DMS53 treated with DMSO at 0.1 percent for 48 hours (cell line): ENCODE measurements around the gene GLT6D1.
A peak's percentile ranks its signal among the peaks of the same experiment; 100 is the strongest.

Experiments
- DNase-seq: peaks from one replicate; lab custom pipeline; 2025; ENCODE audit not compliant: unreplicated experiment; lab: John Stamatoyannopoulos, UW

Gene GLT6D1

GRCh38 chr9:135622415-135623020 lies 16.8 kb downstream of the GLT6D1 start:
- DNase-seq = no peak

- DNase-seq = no peak
These were observed 18.8 kb downstream of the GLT6D1 start for GRCh38 chr9:135620558-135620957.

GRCh38 chr9:135619599-135619886 lies 19.8 kb downstream of the GLT6D1 start:
- DNase-seq = no peak

- DNase-seq = no peak
These were observed 20.3 kb downstream of the GLT6D1 start for GRCh38 chr9:135618866-135619598.

GRCh38 chr9:135617991-135618411 lies 21.3 kb downstream of the GLT6D1 start:
- DNase-seq = no peak

GRCh38 chr9:135617538-135617900 lies 21.8 kb downstream of the GLT6D1 start:
- DNase-seq = no peak

- DNase-seq = peak; percentile 15
These were observed 22.5 kb downstream of the GLT6D1 start for GRCh38 chr9:135616619-135617537.

GRCh38 chr9:135615666-135616618 lies 23.4 kb downstream of the GLT6D1 start:
- no peak for DNase-seq

GRCh38 chr9:135614821-135615665 lies 24.3 kb downstream of the GLT6D1 start:
- DNase-seq = no peak

- no peak for DNase-seq
These were observed 25.2 kb downstream of the GLT6D1 start for GRCh38 chr9:135613946-135614805.

- no peak for DNase-seq
These were observed 26.1 kb downstream of the GLT6D1 start for GRCh38 chr9:135612981-135613910.

- DNase-seq = no peak
These were observed 26.9 kb downstream of the GLT6D1 start for GRCh38 chr9:135612437-135612836.

- no peak for DNase-seq
These were observed 27.5 kb downstream of the GLT6D1 start for GRCh38 chr9:135611875-135612209.

GRCh38 chr9:135611142-135611874 lies 28.0 kb downstream of the GLT6D1 start:
- DNase-seq = no peak

GRCh38 chr9:135610290-135611141 lies 28.8 kb downstream of the GLT6D1 start:
- no peak for DNase-seq

- DNase-seq = no peak
These were observed 29.9 kb downstream of the GLT6D1 start for GRCh38 chr9:135609366-135609955.
